GM18507 (cell line): Measurements from ENCODE around the gene EARS2.
"Not testable (repeated sequence)": the region's sequence is repeated elsewhere in the genome, so short reads cannot be mapped to it uniquely, and the experiment has no call there.

ENCODE experiments used
- DNase-seq: peaks from one replicate; pipeline ENCODE4 v3.0.0; 2011; ENCODE audit warnings: low read depth; ENCODE audit not compliant: insufficient read length; ENCODE audit errors: extremely low spot score
- FAIRE-seq: peaks from 2 replicates; lab custom pipeline; 2011; peaks lifted over from hg19 to GRCh38; lab: Jason Lieb, UNC

The EARS2 gene

DNA sequence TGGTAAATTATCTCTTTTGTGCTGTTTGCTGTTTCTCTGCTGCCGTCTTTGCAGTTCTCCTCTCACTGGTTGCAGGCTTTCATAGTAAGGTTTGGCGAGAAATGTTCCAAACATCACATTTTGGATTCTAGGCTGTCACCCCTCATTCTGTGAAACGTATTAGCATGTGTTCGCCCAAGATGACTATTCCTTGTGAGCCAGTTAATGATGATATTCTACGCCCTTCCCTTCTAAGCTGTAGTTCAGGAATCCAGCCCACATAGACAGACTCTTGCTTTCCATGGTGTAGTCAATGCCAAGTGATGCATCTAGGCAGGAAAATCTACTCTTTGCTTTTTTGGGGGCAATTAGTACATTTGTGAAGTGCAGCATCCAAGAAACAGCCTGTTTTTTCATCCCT is 14.7 kb upstream of the EARS2 start:
- FAIRE-seq, result no peak
- DNase-seq, result no peak

DNA sequence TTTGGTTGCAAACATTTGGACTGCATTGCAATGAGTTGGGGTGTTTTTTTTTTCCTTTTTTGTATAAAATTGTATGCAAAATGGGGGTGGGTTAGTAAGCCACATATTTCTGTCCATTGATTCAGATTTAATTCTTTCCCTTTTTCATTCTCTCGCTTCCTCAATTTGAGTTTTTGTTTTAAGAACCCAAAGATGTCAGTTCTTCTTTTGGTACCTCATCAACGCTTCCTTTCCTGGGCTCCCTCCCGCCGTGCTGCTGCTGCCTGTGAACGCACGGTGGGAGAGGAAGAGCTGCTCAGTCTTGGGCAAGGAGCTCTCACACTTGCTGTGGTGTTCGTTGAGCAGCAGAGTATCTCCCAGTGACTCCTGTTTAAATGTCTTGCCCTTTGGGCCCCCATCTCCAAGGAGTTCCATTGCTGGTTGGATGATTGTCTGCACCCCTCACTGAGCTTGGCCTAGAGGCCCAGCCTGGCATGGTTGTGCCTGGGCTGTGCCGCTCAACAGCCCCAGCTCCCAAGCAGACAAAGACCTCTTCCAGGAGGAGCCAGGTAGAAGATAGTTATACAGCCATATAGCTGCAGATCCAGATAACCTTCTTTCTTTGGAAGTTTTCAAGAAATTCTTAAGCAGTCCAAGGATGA is 14.0 kb upstream of the EARS2 start:
- DNase-seq, result no peak
- no peak for FAIRE-seq

DNA sequence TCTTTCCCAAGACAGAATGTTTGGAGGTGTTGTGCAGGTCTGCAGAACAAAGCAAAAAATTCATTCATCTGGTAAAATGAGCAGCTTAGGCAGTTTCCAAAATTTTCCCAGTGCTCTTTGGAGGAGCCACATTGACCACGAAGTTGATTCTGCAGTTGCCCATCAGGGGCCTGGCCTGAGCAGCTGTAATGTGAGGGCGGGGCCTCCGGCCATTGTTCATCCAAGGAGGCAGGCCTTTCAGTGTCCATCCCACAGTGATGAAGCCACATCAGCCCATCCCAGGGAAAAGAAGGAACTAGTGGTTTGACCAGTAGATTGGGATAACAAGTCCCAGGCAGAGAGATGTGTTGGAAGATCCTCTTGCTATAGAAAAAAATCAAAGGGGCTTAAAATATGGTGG is 10.5 kb upstream of the EARS2 start:
- DNase-seq (no peak), FAIRE-seq (no peak)

DNA sequence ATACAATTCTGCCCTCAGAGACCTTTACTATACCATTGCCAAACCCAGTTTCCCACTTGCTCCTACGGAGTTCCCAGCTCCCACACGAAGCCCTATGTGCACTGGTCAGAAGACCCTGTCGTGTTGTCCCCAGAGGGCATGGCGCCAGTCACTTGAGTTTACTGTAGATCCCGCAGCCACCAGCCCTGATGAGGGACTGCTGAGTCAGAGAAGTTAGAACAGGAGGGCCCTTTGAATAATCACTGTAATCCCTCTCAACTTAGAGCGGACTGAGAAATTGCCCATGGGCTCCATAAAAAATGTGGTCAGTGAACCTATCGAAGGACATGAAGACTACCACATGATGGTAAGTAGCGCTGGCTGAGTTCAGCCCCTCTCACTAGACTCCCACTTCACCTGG is 9.6 kb upstream of the EARS2 start:
- FAIRE-seq (no peak), DNase-seq (no peak)

DNA sequence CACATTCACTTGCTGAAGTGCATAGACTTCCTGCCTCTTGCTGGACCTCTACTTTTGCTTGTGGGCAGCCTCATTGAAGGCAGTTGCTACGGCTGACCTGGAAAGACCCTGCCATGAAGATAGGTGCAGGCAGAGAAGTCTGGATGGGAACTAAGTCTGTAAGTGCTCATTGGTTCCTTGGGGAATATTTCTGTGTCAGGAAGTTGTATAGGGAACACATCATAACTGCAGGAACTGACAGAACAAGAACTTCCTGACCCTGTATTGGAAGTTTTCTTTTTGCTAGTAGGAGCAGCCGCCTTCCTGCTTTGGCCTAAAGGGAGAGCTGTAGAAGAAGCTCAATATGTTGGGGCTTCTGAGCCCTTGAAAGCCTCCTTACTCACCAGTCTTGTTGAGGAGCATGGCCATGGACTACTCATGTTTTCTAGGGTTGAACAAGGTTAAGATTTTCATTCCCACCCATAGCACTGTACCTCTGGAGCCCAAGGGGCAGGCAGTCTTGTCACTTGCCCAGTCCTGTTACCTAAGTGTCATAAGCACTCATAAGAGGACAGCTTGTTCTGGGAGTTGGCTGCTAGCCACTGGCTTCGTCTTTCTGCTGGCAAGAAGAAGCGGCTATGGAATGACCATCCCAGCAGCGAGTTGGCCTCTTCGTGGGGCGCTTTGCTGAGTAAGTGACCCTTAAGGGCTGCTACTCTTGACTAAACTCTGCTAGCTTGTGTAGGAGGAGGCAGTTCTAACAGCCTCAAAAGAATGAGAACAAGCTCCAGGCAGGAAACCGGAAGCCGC is 7.6 kb upstream of the EARS2 start:
- FAIRE-seq (no peak), DNase-seq (no peak)

DNA sequence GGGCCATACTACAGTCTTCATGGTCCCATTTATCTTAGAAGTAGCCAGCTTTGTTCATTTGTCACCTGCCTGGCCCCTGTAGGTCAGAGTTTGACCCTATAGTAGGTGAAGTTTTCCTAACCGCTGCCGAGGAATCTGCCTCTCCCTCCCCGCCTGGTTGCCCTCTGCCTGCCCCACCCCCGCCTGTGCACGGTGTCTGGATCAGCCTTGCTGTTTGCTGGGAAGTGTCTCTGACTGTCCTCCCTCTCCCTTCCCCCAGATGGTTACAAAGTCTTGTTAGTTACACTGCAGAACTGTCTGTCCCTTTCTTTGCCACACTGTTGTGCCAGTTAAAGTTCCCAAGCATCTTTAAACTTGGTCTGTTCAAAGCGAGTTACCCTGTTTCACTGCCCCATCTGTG is 6.0 kb upstream of the EARS2 start:
- DNase-seq (no peak), FAIRE-seq (no peak)

DNA sequence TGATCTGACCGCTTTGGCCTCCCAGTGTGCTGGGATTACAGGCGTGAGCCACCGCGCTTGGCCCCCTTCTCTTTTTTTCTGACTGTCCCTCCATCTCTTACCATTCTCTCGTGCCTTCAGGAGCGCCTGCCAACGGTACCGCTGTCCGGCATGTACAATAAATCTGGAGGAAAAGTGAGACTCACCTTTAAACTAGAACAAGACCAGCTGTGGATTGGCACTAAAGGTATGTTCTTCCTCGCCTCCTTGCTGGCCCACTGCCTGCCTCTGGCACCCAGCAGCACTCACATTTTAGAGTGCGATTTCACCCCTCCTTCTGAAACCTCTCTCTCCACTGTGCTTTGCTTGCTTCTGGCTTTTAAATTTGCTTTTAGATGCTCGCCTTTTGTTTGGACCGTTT is 5.4 kb upstream of the EARS2 start:
- FAIRE-seq (no peak), DNase-seq (no peak)

DNA sequence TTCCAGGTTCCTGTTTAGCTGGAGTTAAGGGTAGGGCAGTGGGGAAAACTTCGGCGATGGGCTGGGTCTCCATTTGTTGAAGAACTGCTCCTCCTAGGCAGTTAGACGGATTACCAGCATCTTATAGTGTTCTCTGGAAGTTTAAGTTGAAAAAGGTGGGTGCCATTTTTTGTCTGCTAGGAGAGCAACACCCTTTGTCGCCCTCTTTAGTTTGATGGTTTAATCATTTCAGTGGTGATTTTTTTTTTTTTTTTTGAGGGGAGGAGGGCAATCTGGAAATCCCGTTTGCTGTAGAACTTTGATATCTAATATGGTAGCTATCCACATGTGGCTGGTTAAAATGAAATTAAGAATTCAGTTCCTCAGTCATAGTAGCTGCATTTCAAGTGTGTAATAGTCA is 4.4 kb upstream of the EARS2 start:
- DNase-seq (no peak), FAIRE-seq (no peak)

DNA sequence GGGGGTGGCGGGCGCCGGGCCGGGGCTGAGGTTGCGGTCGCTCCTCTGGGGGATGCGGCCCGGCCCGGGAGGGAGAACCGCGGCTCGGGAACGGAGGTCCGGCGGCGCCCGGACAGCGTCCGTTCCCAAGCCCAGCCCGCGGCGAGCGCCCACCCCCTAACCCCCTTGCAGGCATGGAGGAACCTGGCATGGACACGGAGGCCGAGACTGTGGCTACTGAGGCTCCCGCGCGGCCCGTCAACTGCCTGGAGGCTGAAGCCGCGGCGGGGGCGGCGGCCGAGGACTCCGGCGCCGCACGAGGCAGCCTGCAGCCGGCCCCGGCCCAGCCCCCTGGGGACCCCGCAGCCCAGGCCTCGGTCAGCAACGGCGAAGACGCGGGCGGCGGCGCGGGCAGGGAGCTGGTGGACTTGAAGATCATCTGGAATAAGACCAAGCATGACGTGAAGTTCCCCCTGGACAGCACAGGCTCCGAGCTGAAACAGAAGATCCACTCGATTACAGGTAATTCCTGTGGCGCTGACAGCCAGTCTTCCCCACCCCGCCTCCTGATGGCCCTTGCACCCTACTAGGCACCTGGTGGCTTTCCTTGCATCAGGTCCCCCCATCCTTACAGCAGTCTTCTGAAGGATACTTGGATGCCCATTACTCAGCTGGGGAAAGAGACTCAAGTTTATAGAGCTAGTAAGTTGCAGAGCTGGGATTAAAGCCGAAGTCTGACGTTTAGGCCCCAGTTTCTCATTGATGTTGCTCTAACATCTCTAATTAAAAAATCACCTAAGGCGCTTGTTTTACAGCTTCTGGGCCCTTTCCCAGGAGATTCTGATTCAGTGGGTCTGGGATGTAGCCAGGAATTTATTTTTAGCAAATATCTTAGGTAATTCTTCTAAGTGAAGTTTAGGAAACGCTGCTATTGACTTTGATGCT is 891 bp upstream of the EARS2 start:
- DNase-seq (no peak), FAIRE-seq (no peak)

DNA sequence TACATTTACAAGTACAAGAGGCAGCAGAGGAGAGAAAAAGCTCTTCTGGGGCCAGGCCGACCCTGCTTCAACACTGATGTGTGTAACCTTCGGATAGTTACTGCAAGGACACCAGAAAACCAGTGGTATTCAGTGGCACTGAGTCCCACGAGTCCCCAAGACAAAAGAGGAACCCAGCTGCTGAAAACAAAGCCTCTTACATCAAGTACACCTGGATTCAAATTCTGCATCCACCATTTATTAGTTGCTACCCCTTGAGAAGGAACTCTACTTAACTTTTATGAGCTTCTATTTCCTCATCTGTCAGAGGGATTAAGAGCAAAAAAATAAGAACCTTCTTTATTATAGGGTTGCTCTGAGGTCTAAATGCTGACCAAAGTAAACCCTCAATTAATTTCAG is 2.6 kb downstream of the EARS2 start:
- DNase-seq, result no peak
- FAIRE-seq, result no peak

DNA sequence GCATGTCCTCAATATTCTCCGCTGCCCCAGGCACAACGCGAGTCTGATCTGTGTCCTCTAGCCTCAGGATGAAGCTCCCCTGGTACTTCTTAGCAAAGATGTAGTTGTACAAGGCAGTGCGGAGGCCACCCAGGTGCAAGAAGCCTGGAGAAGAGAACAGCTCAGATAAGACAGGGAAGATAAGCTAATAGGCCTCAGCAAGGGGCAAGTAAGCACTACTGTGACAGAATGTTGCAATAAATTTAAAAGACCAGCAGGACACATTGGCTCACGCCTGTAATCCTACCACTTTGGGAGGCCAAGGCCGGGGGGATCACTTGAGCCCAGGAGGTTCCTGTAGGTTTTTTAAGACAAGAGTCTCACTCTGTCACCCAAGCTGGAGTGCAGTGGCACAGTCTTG is 5.0 kb downstream of the EARS2 start:
- no peak for DNase-seq
- no peak for FAIRE-seq

DNA sequence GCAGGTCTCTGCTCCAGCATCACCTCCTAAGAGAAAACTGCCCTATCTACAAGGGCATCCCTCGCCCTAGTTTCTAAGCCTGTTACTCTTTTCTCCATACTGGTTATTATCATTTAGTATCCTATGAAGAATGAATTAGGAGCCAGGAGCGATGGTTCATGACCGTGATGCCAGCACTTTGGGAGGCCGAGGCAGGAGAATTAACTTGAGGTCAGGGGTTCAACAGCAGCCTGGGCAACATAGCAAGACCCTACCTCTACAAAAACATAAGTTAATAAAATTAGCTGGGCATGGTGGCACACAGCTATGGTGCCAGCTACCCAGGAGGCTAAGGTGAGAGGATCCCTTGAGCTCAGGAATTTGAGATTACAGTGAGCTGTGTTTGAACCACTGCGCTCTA is 7.2 kb downstream of the EARS2 start:
- no peak for DNase-seq
- no peak for FAIRE-seq

DNA sequence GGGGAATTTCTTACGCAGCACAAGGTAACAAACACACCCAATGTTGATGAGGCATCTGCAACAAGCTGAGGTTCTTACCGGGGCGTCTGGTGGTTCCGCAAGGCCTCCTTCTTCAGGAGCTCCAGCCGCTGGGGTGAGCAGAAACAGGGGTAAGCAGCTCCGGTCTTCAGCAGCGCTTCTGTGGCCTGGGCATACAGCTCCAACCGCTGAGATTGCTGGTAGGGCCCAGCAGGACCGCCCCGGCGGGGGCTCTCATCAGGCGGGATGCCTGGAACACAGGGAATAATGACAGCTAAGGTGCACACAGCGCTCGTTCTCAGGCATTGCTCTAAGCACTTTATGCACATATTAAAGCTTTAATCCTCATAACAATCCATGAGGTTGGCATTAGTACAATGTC is 12.7 kb downstream of the EARS2 start:
- no peak for DNase-seq
- FAIRE-seq, result no peak

DNA sequence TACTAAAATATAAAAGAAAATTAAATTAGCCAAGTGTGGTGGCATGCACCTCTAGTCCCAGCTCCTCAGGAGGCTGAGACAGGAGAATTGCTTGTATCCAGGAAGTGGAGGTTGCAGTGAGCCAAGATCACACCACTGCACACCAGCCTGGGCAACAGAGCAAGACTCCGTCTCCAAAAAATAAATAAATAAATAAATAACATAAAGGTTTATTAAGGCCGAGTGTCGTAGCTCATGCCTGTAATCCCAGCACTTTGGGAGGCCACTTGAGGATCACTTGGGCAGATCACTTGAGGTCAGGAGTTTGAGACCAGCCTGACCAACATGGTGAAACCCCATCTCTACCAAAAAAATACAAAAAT is 16.4 kb downstream of the EARS2 start:
- not testable (repeated sequence) for FAIRE-seq

DNA sequence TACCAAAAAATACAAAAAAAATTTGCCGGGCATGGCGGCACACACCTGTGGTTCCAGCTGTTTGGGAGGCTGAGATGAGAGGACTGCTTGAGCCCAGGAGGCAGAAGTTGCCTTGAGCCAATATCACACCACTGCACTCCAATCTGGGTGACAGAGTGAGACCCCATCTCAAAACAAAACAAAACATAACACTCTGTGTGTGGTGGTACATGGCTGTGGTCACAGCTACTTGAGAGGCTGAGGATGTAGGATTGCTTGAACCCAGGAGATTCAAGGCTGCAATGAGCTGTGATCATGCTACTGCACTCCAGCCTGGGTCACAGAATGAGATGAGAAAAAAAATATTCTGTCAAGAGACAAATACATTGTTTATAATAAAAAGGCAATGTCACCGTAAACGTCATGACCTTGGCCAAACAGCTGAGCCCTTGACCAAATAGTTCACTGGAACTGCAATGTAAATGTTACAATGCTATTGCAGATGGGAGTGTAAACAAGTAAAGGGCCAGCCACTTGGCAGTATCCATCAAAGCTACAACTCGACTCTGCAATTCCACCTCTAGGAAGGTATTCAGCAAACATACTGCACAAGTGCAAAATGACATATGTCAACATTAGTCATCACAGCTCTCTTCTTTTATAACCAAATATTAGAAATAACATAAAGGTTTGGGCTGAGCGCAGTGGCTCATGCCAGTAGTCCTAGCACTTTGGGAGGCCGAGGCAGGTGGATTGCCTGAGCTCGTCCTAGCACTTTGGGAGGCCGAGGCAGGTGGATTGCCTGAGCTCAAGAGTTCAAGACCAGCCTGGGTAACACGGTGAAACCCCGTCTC is 16.9 kb downstream of the EARS2 start:
- DNase-seq (no peak), FAIRE-seq (no peak)

More for the DNA sequence above, 16.4 kb downstream of the EARS2 start:
- not testable (repeated sequence) for DNase-seq

DNA sequence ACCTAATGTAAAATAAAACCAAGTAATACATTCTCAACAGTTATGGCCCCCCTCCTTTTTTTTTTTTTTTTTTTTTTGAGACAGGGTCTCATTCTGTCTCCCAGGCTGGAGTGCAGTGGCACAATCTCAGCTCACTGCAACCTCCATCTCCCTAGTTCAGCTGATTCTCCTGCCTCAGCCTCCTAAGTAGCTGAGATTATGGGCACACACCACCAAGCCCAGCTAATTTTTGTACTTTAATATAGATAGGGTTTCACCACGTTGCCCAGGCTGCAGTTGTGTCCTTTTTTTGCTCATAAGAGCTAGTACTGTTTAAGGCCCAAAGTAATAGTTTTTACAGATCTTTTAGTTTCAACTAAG is 18.3 kb downstream of the EARS2 start:
- no peak for FAIRE-seq
- no peak for DNase-seq

DNA sequence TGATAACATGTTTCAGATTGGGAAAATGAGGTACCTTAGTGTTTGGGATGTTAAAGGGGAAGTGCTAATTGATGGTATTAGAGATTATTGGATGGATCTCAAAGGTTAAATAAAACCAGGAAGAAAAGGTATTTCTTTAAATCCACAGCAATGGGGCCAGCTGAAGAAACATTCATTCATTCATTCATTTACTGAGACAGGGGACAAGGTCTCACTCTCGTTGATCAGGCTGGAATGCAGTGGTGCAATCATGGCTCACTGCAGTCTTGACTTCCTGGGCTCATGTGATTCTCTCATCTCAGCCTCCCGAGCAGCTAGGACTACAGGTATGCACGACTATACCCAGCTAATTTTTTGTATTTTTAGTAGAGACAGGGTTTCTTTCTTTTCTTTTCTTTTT is 19.8 kb downstream of the EARS2 start:
- no peak for FAIRE-seq

DNA sequence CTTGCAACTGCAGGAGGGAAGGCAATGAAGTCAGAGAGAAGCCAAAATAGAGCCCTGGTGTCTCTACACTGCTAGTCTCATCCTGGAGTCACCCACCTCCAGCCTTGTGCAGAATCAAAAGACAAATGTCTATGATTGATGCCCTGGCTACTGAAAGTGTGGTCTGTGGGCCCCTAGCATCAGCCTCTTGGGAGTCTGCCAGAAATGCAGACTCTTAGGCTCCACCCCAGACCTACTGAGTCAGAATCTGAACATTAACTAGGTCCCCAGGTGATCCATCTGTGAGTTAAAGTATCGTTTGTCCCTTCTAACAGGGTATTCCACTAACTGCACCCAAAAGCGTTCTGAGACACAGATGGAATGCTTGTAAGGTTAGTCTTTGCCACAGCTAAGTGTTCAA is 21.2 kb downstream of the EARS2 start:
- FAIRE-seq, result no peak

More for the DNA sequence above, 19.8 kb downstream of the EARS2 start:
- no peak for DNase-seq

More for the DNA sequence above, 21.2 kb downstream of the EARS2 start:
- no peak for DNase-seq
